ENCODE data around the gene IGF2BP2.

- TF ChIP-seq POLR2A (IDR thresholded peaks at IDR 0.05), result no peak
- TF ChIP-seq CTCF (IDR thresholded peaks at IDR 0.05), result no peak
- no peak for TF ChIP-seq POLR2AphosphoS5 (IDR thresholded peaks at IDR 0.05; ENCODE audit: insufficient read depth in 1 of 2, low read depth in 1 of 2)
These were observed 27.1 kb upstream of the IGF2BP2 start for GRCh38 chr3:185851959-185852358.
